Endothelial cell (in vitro differentiated cells): ENCODE measurements around the gene ANK2. TPM values are rescaled to one million over a fixed set of nuclear protein-coding genes. Genes with fewer than 3 reads are reported as not detected.

Experiments used
- DNase-seq: peaks from one replicate; pipeline ENCODE4 v3.0.0; 2021; ENCODE audit warnings: low spot score
- H3K27ac Mint-ChIP-seq: one replicate; pipeline ENCODE4 v1.8.0; 2021; ENCODE audit warnings: mixed read lengths, inconsistent platforms; ENCODE audit not compliant: unreplicated experiment
- H3K27me3 Mint-ChIP-seq: one replicate; pipeline ENCODE4 v1.8.0; 2021; ENCODE audit warnings: mild to moderate bottlenecking, moderate library complexity, mixed read lengths, inconsistent platforms; ENCODE audit not compliant: unreplicated experiment
- H3K36me3 Mint-ChIP-seq: one replicate; pipeline ENCODE4 v1.8.0; 2021; ENCODE audit warnings: mild to moderate bottlenecking, low read depth, mixed read lengths, inconsistent platforms; ENCODE audit not compliant: unreplicated experiment
- H3K4me1 Mint-ChIP-seq: one replicate; pipeline ENCODE4 v1.8.0; 2021; ENCODE audit warnings: mild to moderate bottlenecking, mixed read lengths, inconsistent platforms; ENCODE audit not compliant: unreplicated experiment
- H3K4me3 Mint-ChIP-seq: one replicate; pipeline ENCODE4 v1.8.0; 2021; ENCODE audit warnings: mild to moderate bottlenecking, mixed read lengths, inconsistent platforms; ENCODE audit not compliant: unreplicated experiment
- H3K9me3 Mint-ChIP-seq: one replicate; pipeline ENCODE4 v1.8.0; 2021; ENCODE audit warnings: mixed read lengths, inconsistent platforms; ENCODE audit not compliant: unreplicated experiment
- CTCF ChIP-seq: fragments of 200-600 bp; sonication (generic); IDR thresholded peaks from one replicate; pipeline ENCODE4 v1.5.0; 2021; ENCODE audit warnings: antibody characterized with exemption; ENCODE audit not compliant: unreplicated experiment
- total RNA-seq: library from RNA; stranded (reverse); fragmentation: NEBNext Ultra II Directional; extraction: Animal tissue kit (Norgen Biotek cat#: 25700); gene quantifications from one replicate; pipeline ENCODE4 v1.2.1, GENCODE V29; 2021; ENCODE audit not compliant: unreplicated experiment

The ANK2 gene
- total RNA-seq, 1 donor from 2014 or later = 47.2 TPM

- no peak overlapping the region for H3K4me3 Mint-ChIP-seq
- no peak overlapping the region for H3K27ac Mint-ChIP-seq
- peaks cover 3% of the 10 kb centered on the region for H3K36me3 Mint-ChIP-seq
- peaks cover 2% of the 10 kb centered on the region for H3K4me1 Mint-ChIP-seq
- no peak for DNase-seq
- no peaks in the 10 kb centered on the region for H3K9me3 Mint-ChIP-seq
- TF ChIP-seq CTCF = no peak
- H3K27me3 Mint-ChIP-seq = peaks cover 3% of the 10 kb centered on the region
Observed at GRCh38 chr4:113347245-113347644, 297.8 kb downstream of the ANK2 start.

- H3K4me1 Mint-ChIP-seq = peaks cover 2% of the 10 kb centered on the region
- no peaks in the 10 kb centered on the region for H3K9me3 Mint-ChIP-seq
- no peak for DNase-seq
- H3K4me3 Mint-ChIP-seq = no peak overlapping the region
- peaks cover 5% of the 10 kb centered on the region for H3K36me3 Mint-ChIP-seq
- no peak overlapping the region for H3K27ac Mint-ChIP-seq
- peaks cover 3% of the 10 kb centered on the region for H3K27me3 Mint-ChIP-seq
- no peak for TF ChIP-seq CTCF
Observed at GRCh38 chr4:113349430-113349829, 300.0 kb downstream of the ANK2 start.

- Mint-ChIP-seq H3K4me3 (no peak overlapping the region), H3K9me3 (no peaks in the 10 kb centered on the region), H3K27ac (no peak overlapping the region), H3K27me3 (peaks cover 3% of the 10 kb centered on the region), H3K4me1 (peaks cover 2% of the 10 kb centered on the region), H3K36me3 (peaks cover 16% of the 10 kb centered on the region)
- DNase-seq = no peak
- no peak for TF ChIP-seq CTCF
Observed at GRCh38 chr4:113350576-113350975, 301.1 kb downstream of the ANK2 start.

- no peak overlapping the region for H3K27ac Mint-ChIP-seq
- no peak overlapping the region for H3K4me3 Mint-ChIP-seq
- no peak for TF ChIP-seq CTCF
- H3K9me3 Mint-ChIP-seq = no peaks in the 10 kb centered on the region
- DNase-seq = no peak
- peaks cover 18% of the 10 kb centered on the region for H3K36me3 Mint-ChIP-seq
- no peaks in the 10 kb centered on the region for H3K27me3 Mint-ChIP-seq
- no peaks in the 10 kb centered on the region for H3K4me1 Mint-ChIP-seq
Observed at GRCh38 chr4:113355550-113356371, 306.3 kb downstream of the ANK2 start.

- Mint-ChIP-seq H3K4me3 (no peak overlapping the region), H3K9me3 (no peaks in the 10 kb centered on the region), H3K4me1 (no peaks in the 10 kb centered on the region), H3K36me3 (peaks cover 18% of the 10 kb centered on the region), H3K27ac (no peak overlapping the region), H3K27me3 (no peaks in the 10 kb centered on the region)
- no peak for DNase-seq
- TF ChIP-seq CTCF = no peak
Observed at GRCh38 chr4:113356453-113356852, 307.0 kb downstream of the ANK2 start.
